ENCODE measurements around the gene HPX.
A peak's percentile ranks its signal among the peaks of the same experiment; 100 is the strongest.

Gene HPX

DNA sequence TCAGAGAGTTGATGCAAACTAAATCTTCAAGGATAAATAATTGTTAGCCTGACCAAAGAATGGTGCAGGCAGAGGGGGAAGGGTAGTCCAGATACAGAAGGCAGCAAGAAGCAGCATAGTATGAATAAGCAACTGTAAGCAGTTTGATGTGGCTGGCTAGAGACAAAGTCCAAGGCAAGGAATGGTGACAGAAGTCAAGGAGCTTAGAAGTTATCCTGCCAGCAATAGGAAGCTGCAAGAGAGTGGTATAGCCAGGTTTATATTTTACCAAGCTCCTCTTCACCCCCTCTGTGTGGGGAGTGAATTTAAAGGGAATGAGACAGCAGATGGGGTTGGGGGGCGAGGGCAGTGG, 18.3 kb upstream of the HPX start:
- no peak for DNase-seq

- no peak for DNase-seq
Measured at GRCh38 chr11:6458352-6459098, 17.7 kb upstream of the HPX start.

GRCh38 chr11:6457581-6458320, 17.0 kb upstream of the HPX start:
- no peak for DNase-seq

DNA sequence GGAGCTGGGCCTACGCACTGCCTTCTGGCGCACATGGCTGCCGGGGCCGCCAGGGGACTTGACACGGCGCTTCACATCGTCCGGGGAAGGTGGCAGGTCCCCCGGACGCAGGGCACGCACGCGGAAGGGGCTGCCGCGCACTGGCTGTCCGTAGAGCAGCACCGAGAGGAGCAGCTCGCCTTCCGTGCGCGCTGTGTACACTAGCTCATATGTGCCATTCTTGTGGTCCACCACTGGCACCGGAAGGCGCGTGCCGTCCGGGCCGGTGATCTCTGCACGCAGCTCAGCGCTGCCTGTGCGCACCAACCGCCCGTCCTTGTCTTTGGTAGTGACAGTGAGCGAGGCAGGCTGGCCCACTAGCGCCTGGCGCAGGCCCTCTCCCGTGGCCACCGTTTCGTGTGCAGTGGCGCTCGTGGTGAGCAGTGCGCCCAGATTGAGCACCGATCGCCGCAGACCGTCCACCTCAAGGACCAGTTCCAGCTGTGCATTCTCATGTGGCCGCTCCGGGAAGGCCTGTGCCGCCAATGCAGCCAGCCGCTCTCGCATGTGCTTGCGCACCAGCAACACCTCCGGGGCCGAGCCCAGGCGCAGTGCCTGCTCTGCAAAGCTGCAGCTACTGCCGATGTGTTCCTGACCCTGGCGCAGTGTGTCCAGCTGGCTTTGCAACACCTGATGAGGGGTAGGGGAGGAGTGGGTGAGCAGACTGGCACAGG, 15.7 kb upstream of the HPX start:
- no peak for DNase-seq

DNA sequence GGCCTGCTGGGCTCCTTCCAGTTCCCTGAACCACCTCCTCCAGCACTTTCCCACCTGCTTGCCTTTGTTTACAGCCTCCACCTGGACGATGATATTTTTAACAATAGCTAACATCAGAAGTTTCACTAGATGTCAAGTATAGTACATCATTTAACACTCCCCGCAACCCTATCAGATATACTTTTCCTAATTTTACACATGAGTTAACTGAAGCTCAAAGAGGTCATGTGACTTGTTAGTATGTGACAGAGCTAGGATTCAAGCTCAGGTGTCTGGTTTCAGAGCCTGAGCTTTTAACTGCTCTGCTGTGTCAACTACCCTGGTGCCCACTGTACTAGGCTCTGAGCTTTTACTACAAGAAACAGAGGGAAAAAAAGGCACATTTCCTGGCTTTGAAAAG, 14.3 kb upstream of the HPX start:
- no peak for DNase-seq

- DNase-seq, result no peak
Measured at GRCh38 chr11:6453152-6453551, 12.4 kb upstream of the HPX start.

DNA sequence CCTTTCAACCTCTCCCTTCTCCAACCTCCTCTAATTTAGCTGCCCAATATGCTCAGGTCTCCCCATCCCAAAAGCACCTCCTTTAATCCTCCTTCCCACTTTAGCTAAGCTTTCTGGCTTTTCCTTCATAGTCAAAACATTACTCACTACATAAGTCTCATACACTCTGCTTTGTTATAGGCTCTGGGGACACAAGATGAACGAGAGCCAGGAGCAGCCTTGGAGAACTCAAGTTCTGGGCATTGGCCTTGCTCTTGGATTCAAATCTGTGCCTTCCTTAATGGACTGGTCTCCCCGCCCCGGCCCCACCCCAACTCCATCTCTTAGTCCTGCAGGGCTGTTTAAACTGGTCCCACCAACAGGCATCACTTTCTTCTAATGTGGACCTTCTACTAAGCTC, 11.4 kb upstream of the HPX start:
- DNase-seq, result no peak

- DNase-seq, result no peak
Measured at GRCh38 chr11:6448574-6448973, 7.8 kb upstream of the HPX start.

DNA sequence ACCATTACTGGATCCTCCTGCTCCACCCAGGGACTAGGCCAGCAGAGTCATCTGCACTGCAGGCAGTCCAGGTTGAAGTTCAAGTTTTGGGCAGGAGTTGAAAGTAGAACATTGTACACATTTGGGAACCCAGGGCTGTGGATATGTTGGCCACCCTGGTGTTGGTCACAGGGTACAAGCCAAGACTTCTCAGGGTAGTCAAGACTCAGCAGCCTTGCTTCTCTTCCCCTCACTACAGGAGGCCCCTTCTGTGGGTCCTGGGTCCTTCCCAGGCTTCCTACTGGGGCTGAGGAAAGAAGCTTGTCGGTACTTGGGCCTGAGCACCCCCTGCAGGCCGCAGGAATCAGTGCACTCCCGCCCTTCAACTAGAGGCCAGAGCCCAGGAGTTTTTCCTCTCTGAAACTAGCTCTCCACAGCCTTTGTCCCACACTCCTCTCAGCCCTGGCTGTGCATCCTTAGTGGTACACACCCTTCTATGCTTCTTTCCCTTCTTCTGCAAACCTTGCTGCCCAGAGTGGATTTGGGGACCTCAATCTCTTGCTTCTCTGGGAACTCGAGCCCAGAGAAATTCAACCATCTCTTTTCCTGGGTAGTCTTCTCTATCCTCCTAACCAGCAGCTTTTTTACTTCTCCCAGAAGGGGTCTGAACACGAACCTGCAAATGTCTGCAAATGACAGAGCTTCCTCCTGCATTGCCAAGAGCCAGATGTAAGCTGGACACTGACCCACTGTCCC, 2.6 kb upstream of the HPX start:
- DNase-seq, result no peak

- no peak for DNase-seq
Measured at GRCh38 chr11:6442441-6442840, 1.7 kb upstream of the HPX start.

GRCh38 chr11:6438979-6439571, 1.7 kb downstream of the HPX start:
- no peak for DNase-seq

GRCh38 chr11:6437993-6438392, 2.8 kb downstream of the HPX start:
- DNase-seq, result no peak

DNA sequence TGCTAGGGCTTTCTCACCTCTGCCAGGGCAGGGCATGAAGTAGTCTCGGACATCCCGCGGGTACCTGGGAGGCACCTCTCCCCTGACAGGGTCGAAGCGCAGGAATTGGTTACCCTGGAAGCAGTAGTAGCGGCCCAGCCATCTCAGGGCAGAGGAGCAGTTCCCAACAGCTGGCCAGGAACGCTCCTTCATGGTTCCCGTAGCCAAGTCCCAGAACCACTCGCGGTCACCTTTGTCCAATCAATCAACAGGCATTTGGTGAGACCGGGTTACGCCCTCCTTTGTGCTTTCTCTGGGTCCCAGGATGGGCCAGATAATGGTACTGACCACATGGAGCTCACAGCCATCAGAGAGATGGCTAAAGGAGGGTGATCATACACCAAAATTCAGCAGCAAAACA, 3.4 kb downstream of the HPX start:
- DNase-seq, result no peak

- DNase-seq, result no peak
Measured at GRCh38 chr11:6433998-6434660, 6.7 kb downstream of the HPX start.

DNA sequence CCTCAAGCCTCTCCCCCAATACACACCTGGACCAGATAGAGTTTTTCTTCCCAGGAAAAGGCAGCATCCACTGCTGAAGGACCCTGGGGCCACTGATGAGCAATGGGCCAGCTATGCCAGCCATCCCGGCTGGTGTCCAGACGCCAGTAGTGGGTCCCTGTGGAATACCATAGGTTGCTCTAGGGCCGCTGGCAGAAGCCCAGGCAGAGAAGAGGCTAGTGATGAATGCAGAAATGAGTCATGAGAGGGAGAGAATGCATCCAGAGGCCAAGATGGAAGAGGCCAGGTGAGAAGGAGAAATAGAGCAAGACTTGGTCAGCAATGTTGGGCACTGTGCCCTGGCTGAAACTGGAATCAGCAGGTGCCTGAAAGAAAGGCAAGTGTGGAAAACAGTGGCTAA, 8.9 kb downstream of the HPX start:
- DNase-seq, result no peak

- DNase-seq, result no peak
Measured at GRCh38 chr11:6427516-6427915, 13.3 kb downstream of the HPX start.

DNA sequence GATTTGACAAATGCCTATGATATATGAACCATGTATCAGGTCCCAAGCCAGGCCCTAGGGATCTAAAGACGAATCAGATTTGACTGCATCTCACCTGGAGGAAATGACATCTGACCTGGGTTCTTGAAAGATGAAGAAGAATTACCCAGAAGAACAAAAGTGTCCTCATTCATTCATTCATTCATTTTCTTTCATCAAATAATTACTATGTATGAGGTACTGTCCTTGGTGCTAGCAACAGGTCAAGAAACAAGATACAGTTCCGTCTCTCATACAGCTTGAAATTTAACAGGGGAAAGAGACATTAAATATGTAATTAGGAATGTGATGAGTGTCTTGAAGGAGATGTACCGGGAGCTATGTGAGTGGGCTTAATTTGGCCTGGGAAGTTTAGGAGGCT, 20.1 kb downstream of the HPX start:
- no peak for DNase-seq

DNA sequence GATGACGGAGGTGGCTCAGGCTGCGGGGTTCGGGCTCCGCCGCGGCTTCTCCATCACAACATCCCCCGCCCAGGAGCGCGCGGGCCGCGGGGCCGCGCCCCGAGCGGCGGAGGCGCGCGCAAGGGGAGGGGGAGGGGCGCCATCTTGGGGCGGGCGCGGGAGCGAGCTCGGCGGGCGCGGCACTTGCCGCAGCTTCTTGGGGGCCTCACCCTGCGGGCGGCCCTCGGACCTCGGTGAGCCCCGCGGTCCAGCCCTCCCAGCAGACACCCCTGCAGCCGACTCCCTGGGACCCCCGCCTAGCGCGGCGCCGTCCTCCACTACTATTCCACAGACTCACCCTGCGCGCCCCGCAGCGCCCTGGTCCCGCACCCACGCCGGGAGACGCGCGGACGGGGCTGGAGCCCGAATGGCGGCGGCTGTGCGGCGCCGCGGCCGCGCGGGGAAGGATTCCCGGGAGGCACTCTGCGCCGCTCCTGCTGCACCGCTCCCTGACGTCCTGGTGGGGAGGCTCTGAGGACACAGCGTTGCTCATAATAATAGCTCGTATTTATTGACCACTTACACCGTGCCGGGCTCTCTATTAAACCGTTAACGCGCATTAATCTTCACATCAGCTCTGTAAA, 21.7 kb downstream of the HPX start, which contains the start of gene APBB1:
TSS of gene APBB1 (minus strand) at position 86 of the 623 bp plus-strand sequence. CDS start 7,747 bp downstream, outside the sequence.
- DNase-seq, result peak; percentile 80

- peak; percentile 63 for DNase-seq
Measured at GRCh38 chr11:6418557-6419008, 22.2 kb downstream of the HPX start.

- DNase-seq, result no peak
Measured at GRCh38 chr11:6417907-6418556, 22.8 kb downstream of the HPX start.

GRCh38 chr11:6415797-6416196, 25.0 kb downstream of the HPX start:
- DNase-seq, result no peak

Data from left hindlimb (tissue), 1 donor.